ENCODE results near the gene MORN4. TPM values are rescaled to one million over a fixed set of nuclear protein-coding genes. Genes with fewer than 3 reads are reported as not detected.

MORN4 gene
- total RNA-seq, 1 donor from 2014 or later, result 24.3 TPM

DNA sequence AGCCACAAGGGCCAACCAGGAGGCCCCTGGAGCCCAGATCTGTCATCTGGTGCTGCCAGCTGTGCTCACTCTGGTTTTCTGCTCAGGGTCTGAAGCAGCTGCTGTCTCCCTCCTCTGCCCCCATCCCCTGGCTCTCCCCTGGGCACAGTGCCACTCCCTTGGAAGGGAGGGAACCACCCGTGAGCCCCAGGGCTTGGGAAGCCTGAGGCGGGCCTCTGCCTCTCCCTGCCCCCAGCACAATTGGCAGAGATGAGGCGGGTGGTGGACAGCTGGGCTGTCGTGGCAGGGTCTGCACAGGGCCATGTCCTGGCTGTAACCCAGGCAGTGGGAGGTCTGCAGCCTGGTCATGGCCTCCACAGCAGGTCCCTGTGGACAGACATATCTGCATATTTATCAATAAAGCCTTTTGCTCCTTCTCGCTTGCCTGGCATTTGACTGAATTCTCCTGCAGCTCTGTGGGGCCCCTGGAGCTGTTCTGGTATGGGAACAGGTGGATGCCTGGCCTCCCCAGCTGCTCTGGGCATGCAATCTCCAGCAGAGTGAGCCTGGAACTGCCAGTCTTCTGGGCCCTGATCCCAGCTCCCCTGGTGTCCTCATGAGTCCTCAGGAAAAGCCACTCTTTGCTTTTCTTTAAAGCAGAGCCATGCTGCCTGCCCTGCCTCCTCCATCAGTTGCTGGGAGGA is 62.4 kb downstream of the MORN4 start:
- DNase-seq (ENCODE audit: low spot score, unreplicated experiment), result no peak
- no peaks in the 10 kb centered on the region for H3K27me3 Mint-ChIP-seq
- H3K4me1 Mint-ChIP-seq (ENCODE audit: low read depth), result no peaks in the 10 kb centered on the region
- H3K36me3 Mint-ChIP-seq (ENCODE audit: insufficient read depth), result no peaks in the 10 kb centered on the region
- H3K9me3 Mint-ChIP-seq (ENCODE audit: low read depth), result no peaks in the 10 kb centered on the region
- H3K4me3 Mint-ChIP-seq (ENCODE audit: low read depth), result no peak overlapping the region
- H3K27ac Mint-ChIP-seq, result no peak overlapping the region
- TF ChIP-seq, protein P1, sequence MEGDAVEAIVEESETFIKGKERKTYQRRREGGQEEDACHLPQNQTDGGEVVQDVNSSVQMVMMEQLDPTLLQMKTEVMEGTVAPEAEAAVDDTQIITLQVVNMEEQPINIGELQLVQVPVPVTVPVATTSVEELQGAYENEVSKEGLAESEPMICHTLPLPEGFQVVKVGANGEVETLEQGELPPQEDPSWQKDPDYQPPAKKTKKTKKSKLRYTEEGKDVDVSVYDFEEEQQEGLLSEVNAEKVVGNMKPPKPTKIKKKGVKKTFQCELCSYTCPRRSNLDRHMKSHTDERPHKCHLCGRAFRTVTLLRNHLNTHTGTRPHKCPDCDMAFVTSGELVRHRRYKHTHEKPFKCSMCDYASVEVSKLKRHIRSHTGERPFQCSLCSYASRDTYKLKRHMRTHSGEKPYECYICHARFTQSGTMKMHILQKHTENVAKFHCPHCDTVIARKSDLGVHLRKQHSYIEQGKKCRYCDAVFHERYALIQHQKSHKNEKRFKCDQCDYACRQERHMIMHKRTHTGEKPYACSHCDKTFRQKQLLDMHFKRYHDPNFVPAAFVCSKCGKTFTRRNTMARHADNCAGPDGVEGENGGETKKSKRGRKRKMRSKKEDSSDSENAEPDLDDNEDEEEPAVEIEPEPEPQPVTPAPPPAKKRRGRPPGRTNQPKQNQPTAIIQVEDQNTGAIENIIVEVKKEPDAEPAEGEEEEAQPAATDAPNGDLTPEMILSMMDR (IDR thresholded peaks at IDR 0.05; ENCODE audit: unreplicated experiment), result no peak

DNA sequence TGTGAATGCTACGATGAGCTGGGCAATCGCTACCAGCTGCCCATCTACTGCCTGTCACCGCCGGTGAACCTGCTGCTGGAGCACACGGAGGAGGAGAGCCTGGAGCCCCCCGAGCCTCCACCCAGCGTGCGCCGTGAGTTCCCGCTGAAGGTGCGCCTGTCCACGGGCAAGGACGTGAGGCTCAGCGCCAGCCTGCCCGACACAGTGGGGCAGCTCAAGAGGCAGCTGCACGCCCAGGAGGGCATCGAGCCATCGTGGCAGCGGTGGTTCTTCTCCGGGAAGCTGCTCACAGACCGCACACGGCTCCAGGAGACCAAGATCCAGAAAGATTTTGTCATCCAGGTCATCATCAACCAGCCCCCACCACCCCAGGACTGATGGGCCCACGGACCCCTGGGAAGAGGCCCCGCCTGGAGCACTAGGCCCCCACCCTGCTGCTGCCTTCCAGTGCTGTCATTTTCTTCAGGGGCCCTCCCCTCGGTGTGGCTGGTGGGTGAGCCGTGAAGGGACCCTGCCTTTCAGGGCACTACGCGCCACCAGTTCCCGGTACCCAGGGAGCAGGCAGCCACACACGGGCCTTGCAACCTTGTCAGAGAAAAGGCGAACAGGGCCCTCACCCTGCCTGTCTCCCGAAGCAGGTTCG is 63.0 kb downstream of the MORN4 start:
- no peaks in the 10 kb centered on the region for H3K36me3 Mint-ChIP-seq (ENCODE audit: insufficient read depth)
- no peaks in the 10 kb centered on the region for H3K27me3 Mint-ChIP-seq
- TF ChIP-seq, protein P1 (IDR thresholded peaks at IDR 0.05; ENCODE audit: unreplicated experiment), result no peak
- no peaks in the 10 kb centered on the region for H3K4me1 Mint-ChIP-seq (ENCODE audit: low read depth)
- no peaks in the 10 kb centered on the region for H3K9me3 Mint-ChIP-seq (ENCODE audit: low read depth)
- H3K4me3 Mint-ChIP-seq (ENCODE audit: low read depth), result no peak overlapping the region
- H3K27ac Mint-ChIP-seq, result no peak overlapping the region
- DNase-seq (ENCODE audit: low spot score, unreplicated experiment), result no peak

DNA sequence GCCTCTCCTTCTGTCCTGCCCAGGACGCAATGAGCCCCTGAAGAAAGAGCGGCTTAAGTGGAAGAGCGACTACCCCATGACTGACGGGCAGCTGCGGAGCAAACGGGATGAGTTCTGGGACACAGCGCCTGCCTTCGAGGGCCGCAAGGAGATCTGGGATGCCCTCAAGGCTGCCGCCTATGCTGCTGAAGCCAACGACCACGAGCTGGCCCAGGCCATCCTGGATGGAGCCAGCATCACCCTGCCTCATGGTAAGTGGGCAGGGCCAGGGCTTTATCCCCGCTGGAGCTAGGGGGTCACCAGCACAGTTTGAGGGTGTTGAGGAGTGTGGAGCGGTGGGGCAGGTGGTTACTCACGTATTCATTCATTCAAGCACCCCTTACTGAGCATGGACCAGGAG is 65.4 kb downstream of the MORN4 start:
- Mint-ChIP-seq H3K9me3 (ENCODE audit: low read depth) (no peaks in the 10 kb centered on the region), H3K36me3 (ENCODE audit: insufficient read depth) (no peaks in the 10 kb centered on the region), H3K4me3 (ENCODE audit: low read depth) (no peak overlapping the region), H3K27ac (no peak overlapping the region), H3K27me3 (no peaks in the 10 kb centered on the region), H3K4me1 (ENCODE audit: low read depth) (no peaks in the 10 kb centered on the region)
- TF ChIP-seq, protein P1 (IDR thresholded peaks at IDR 0.05; ENCODE audit: unreplicated experiment), result no peak
- no peak for DNase-seq (ENCODE audit: low spot score, unreplicated experiment)

DNA sequence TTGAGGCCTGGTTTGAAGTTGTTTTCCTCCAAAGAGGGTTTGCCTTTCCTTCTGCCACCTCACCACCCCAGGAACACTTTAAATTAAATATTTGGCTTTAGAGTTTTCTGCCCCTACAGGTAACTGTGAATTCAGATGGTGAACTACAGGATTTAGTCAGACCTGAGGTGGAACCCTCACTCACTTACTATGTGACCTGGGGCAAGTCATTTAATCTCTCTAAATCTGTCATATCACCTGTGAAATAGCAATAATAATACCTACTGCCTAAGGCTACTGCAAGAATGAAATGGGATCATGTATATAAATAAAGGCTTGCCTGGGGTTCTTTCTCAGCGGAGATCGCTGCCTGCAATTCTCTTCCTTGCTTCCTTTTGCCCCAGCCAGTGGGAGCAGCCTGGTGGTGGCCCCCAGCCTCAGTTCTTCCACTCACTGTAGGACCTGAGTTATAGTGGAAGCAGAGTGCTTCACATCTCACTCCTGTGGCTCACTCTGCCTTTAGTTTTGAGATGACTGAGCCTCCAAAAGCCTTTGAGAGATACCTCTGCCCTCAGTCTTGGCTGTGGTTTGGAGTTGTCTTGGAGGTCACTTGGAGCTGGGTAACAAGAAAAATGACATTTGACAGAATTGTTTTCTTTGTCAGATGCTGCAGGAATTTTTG is 66.8 kb downstream of the MORN4 start:
- H3K4me1 Mint-ChIP-seq (ENCODE audit: low read depth), result no peaks in the 10 kb centered on the region
- H3K4me3 Mint-ChIP-seq (ENCODE audit: low read depth), result no peak overlapping the region
- TF ChIP-seq, protein P1 (IDR thresholded peaks at IDR 0.05; ENCODE audit: unreplicated experiment), result no peak
- H3K27me3 Mint-ChIP-seq, result no peaks in the 10 kb centered on the region
- DNase-seq (ENCODE audit: low spot score, unreplicated experiment), result no peak
- peaks cover 9% of the 10 kb centered on the region for H3K9me3 Mint-ChIP-seq (ENCODE audit: low read depth)
- no peak overlapping the region for H3K27ac Mint-ChIP-seq
- H3K36me3 Mint-ChIP-seq (ENCODE audit: insufficient read depth), result peaks cover 1% of the 10 kb centered on the region

DNA sequence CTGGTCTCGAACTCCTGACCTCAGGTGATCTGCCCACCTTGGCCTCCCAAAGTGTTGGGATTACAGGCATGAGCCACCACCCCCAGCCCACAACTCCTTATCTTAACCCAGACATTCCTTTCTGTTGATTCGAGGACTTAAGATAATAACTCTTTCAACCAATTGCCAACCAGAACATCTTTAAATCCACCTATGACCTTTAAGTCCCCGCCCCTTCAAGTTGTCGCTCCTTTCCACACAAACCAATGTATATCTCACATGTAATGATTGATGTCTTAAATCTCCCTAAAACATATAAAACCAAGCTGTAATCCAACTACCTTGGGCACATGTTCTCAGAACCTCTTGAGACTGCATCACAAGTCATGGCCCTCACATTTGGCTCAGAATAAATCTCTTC is 68.5 kb downstream of the MORN4 start:
- Mint-ChIP-seq H3K36me3 (ENCODE audit: insufficient read depth) (peaks cover 3% of the 10 kb centered on the region), H3K4me1 (ENCODE audit: low read depth) (no peaks in the 10 kb centered on the region), H3K27ac (no peak overlapping the region), H3K27me3 (no peaks in the 10 kb centered on the region), H3K9me3 (ENCODE audit: low read depth) (peaks cover 9% of the 10 kb centered on the region), H3K4me3 (ENCODE audit: low read depth) (no peak overlapping the region)
- DNase-seq (ENCODE audit: low spot score, unreplicated experiment), result no peak
- TF ChIP-seq, protein P1 (IDR thresholded peaks at IDR 0.05; ENCODE audit: unreplicated experiment), result no peak

Other genes starting within 250 kb of the MORN4 start
- 33.5 and 36.6 TPM in 2 replicates for gene RRP12, start 232.2 kb downstream of the MORN4 start, total RNA-seq
- 130 and 137 TPM in 2 replicates for gene PGAM1, start 207.3 kb downstream of the MORN4 start, total RNA-seq
- gene EXOSC1, start 187.5 kb downstream of the MORN4 start, total RNA-seq, result 38.0 and 41.5 TPM in 2 replicates
- gene ZDHHC16, start 187.3 kb downstream of the MORN4 start, total RNA-seq, result 59.6 and 64.9 TPM in 2 replicates
- 80.6 and 82.1 TPM in 2 replicates for gene MMS19, start 135.1 kb downstream of the MORN4 start, total RNA-seq
- 9.0 and 9.2 TPM in 2 replicates for gene UBTD1, start 134.6 kb downstream of the MORN4 start, total RNA-seq
- not detected in 2 replicates for gene ANKRD2, start 60.7 kb downstream of the MORN4 start, total RNA-seq
- 10.5 and 11.9 TPM in 2 replicates for gene HOGA1, start 49.1 kb downstream of the MORN4 start, total RNA-seq
- gene C10orf62, start 43.8 kb downstream of the MORN4 start, total RNA-seq, result 0.91 and 0.96 TPM in 2 replicates
- gene PI4K2A, start 7.2 kb upstream of the MORN4 start, total RNA-seq, result 18.0 and 18.9 TPM in 2 replicates
- 4.3 TPM in 2 replicates for gene AVPI1, start 53.7 kb upstream of the MORN4 start, total RNA-seq
- 14.3 and 14.7 TPM in 2 replicates for gene MARVELD1, start 80.2 kb upstream of the MORN4 start, total RNA-seq
- gene ZFYVE27, start 103.6 kb upstream of the MORN4 start, total RNA-seq, result 43.4 and 44.2 TPM in 2 replicates
- 73.1 and 81.0 TPM in 2 replicates for gene SFRP5, start 138.5 kb upstream of the MORN4 start, total RNA-seq
- 1.1 and 1.4 TPM in 2 replicates for gene GOLGA7B, start 216.3 kb upstream of the MORN4 start, total RNA-seq